Prostate gland (tissue), 2 donors: ENCODE measurements around the gene PTPRK.

Source experiments
- POLR2A ChIP-seq: fragments of 450-650 bp; IDR thresholded peaks from one replicate; pipeline ENCODE4 v1.6.1; 2016; ENCODE audit warnings: antibody characterized with exemption, mild to moderate bottlenecking
- POLR2AphosphoS5 ChIP-seq: sonication (generic); formaldehyde crosslinking; IDR thresholded peaks from one replicate; pipeline ENCODE4 v1.6.1; 2017; ENCODE audit warnings: antibody characterized with exemption
- TF ChIP-seq, protein P1 (sequence below), 4 experiments: fragments of 200-600 bp in 2 of 4; fragments of 450-650 bp in 2 of 4; sonication (generic) in 2 of 4; IDR thresholded peaks; 1 replicate in 3 of 4; 2 replicates in 1 of 4; pipeline ENCODE4 v1.5.1; 2016 to 2019; ENCODE audit warnings: antibody characterized with exemption in 4 of 4, mild to moderate bottlenecking in 2 of 4, moderate library complexity in 2 of 4

DNA sequence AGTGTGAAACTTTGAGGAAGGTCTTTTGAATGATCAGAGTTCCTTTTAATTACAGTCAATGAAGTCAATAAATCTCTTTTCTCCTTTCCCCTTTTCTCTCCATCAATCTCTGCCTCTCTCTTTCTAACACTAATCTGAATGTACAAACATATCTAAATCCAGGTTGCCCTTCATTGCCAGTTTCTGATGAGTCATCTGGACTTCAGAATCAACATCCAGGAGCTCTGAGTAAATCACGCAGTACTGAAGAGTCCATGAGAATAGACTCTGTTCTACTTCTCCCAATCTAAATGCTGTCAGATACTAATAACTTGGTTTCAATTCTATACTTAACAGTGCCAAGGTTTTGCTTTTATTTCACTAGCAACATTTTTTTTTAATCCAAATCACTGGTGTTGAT, 380.9 kb downstream of the PTPRK start:
- no peak for TF ChIP-seq POLR2A
- TF ChIP-seq, protein P1, sequence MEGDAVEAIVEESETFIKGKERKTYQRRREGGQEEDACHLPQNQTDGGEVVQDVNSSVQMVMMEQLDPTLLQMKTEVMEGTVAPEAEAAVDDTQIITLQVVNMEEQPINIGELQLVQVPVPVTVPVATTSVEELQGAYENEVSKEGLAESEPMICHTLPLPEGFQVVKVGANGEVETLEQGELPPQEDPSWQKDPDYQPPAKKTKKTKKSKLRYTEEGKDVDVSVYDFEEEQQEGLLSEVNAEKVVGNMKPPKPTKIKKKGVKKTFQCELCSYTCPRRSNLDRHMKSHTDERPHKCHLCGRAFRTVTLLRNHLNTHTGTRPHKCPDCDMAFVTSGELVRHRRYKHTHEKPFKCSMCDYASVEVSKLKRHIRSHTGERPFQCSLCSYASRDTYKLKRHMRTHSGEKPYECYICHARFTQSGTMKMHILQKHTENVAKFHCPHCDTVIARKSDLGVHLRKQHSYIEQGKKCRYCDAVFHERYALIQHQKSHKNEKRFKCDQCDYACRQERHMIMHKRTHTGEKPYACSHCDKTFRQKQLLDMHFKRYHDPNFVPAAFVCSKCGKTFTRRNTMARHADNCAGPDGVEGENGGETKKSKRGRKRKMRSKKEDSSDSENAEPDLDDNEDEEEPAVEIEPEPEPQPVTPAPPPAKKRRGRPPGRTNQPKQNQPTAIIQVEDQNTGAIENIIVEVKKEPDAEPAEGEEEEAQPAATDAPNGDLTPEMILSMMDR (IDR thresholded peaks at IDR 0.05) = no peak
- no peak for TF ChIP-seq POLR2AphosphoS5
